GM12891 (cell line): ENCODE data around the gene SSH2.

Experiments
- PAX5 ChIP-seq: IDR thresholded peaks from 2 replicates; pipeline ENCODE4 v1.6.1; 2011; ENCODE audit warnings: low read length, moderate library complexity, mild to moderate bottlenecking; ENCODE audit not compliant: insufficient read depth, severe bottlenecking
- POLR2A ChIP-seq: IDR thresholded peaks from 2 replicates; pipeline ENCODE4 v1.6.1; 2011; ENCODE audit warnings: low read depth, low read length, control low read depth
- POLR2AphosphoS5 ChIP-seq: IDR thresholded peaks from 2 replicates; pipeline ENCODE4 v1.6.1; 2011; ENCODE audit warnings: low read depth, low read length, control low read depth
- SPI1 ChIP-seq: IDR thresholded peaks from 2 replicates; pipeline ENCODE4 v1.6.1; 2011; ENCODE audit warnings: low read depth, low read length, control low read depth

DNA sequence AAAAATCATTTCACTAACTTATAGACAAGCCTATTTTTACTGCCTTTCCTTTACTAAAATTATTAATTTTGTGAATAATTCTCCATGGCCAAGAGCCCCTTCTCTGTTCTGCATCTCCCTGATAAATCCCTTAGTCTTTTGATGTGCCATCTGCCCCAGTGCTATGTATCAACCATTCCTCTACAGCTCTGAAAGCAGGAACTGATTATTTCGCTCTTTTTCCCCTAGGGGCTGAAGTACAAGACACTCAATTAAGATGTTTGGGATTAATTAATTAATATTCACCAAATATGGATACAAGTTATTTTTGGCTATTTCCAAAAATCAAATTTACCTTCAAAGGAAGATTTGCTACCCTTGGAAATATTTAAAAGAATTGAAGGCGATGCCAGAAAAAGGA, 26.6 kb downstream of the SSH2 start:
- no peak for TF ChIP-seq POLR2AphosphoS5
- TF ChIP-seq SPI1: no peak
- TF ChIP-seq POLR2A: no peak
- TF ChIP-seq PAX5: no peak
